Retina (tissue), 1 donor: ENCODE measurements around the gene C1QTNF2.
A peak's percentile ranks its signal among the peaks of the same experiment; 100 is the strongest.

Experiments
- DNase-seq: peaks from one replicate; pipeline ENCODE4 v3.0.0-alpha.2; 2016

Gene C1QTNF2

DNA sequence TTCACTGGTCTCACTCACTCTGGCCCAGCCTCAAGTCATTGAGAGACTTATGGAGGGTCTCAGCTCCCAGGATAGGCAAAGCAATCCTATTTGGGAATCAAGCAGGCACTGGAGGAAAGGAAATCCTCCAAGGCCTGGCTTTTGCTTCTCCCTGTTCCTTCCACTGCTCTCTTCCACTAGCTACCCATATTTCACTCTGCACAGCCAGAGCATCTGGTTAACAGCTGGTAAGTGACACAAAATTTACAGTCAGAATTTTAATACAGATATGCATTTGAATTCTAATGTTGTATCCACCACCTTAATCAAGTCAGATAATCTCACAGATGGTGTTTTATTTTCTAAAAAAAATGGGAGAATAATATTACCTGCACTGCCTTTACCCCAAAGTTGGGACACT, 868 bp upstream of the C1QTNF2 start:
- DNase-seq, result no peak

DNA sequence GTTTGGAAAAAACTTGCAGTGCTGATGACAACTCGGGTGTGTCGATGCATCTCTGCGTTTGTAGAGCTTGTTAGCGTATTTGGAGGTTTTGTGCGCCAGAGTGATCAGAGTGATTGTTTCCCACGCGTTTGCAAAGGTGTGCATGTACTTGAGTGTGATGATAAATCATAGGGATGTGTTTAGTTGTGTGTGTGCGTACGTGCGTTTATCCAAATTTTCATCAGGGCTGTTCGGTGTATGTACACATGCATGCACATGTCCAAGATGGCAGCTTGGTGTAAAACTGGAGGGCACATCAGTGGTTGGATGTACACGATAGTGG, 248 bp upstream of the C1QTNF2 start:
- no peak for DNase-seq

DNA sequence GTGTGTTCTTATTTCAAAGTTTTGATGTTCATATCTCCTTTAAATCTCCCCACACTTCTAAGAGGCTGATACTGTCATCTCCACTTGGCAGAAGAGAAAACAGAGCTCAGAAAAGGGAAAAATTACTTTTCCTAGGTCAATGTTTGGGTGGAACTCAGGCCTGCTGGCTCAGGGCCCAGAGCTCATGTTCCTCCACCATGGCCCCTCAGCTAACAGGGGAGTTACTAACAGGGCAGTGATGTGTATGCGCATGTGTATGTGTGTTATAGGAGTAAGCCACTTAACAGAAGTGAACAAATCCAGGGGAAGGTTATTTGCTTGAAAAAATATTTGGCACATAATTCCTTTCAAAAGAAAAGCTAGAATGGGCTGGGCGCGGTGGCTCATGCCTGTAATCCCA, 2.5 kb downstream of the C1QTNF2 start:
- no peak for DNase-seq

DNA sequence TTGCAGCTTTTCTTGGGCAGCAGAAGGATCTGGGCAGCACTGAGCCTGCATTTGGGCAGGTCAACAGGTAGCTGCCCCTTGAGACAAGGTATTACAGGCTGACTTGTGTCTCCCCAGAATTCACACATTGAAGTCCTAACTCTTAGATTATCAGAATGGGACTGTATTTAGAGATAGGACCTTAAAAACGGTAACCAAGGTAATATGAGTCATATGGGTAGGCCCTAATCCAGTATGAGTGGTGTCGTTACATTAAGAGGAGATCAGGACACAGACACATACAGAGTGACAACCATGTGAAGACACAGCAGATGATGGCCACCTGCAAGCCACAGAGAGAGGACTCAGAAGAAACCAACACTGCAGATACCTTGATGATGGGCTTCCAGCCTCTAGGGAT, 3.2 kb downstream of the C1QTNF2 start:
- DNase-seq, result no peak

DNA sequence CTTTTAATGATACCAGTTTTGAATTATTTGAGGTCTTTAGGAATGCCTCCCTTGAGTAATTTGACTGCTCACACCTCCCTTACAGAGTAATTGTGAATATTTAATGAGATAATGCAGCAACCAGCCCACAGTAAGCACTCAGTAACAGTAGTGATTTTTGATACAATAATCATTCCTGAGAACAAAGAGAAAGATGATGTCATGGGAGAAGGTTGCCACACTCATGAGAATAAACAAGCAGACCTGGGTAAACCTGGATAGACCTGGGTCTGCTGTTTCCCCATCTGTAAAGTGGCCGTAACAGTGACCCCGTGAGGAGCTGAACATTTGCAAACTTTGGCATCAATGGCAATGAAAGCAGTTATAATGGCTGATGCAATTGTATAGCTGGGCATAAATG, 4.2 kb downstream of the C1QTNF2 start:
- DNase-seq, result no peak

DNA sequence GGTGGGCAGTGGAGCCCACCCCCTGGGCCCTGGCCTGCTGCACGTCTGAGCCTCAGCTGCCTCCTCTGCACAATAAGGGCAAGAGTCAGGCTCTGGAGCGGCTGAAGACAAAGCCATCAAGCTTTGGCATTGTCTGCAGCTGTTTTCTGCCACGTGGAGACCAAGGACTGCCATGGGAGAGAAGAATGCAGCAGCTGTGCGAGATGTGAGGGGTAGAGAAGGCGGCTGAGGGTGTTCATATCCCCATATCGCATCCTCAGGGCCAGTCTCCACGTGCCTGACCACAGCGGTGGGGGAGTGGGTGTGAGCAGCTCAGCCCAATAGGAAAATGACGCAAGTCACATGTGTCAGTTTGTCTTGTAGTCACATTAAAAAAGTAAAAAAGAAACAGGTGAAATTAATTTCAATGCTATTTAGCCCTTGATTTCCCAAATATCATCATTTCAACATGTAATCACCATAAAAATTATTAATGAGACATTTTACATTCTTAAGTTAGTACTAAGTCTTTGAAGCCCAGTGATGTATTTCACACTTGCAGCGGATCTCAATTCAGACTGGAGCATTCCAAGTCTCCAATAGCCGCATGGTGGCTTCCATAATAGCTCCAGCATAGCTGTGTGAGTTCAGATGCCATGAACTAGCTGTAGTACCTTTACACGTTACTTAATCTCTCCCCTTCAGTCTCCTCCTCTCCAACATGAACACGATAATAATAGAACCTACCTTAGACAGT, 6.6 kb downstream of the C1QTNF2 start:
- DNase-seq, result peak; percentile 73

DNA sequence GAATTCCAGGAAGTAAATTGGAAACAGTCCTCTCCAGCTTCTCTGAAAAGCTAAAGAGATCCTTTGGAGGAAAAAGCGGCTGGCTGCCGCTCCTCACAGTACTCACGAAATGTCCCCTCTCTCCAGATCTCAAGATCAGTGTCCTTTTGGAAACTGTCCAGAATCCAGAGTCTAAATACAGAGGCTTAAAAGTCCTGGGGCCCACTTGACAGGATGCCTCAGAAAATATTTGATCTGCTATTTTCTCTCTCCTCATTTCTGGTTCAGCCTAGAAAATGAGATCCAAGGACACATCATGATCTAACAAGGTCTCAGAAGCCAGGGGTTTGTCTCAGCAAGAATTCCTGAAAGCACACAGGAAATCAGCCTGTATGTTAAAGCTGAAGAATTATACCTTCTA, 7.2 kb downstream of the C1QTNF2 start:
- no peak for DNase-seq

DNA sequence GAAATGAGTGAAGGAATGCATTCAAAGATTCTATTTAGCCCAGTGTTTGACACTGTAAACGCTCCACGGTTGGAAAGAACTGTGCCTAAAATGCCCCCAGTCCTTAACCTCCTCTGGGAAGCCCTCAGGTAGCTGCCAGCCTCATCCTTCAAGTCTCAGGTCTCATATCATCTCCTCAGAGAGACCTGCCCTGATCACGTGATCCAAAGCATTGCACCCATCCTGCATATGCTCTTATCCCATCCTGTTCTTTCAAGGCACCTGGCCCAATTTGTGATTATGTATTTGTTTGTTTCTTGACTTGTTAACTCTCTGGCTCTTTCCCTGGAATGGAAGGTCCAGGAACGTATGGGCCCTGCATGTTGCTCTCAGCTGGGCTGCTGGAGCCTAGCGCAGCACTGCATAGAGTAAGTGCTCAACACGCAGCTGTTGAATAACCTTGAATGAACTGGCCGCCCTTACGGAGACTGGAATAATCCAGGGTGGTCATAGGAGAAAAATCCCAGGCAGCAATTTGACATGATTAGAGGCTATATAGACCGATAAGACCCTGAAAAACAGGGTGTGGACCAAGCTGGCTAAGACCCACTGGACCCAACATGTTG, 8.7 kb downstream of the C1QTNF2 start:
- no peak for DNase-seq

DNA sequence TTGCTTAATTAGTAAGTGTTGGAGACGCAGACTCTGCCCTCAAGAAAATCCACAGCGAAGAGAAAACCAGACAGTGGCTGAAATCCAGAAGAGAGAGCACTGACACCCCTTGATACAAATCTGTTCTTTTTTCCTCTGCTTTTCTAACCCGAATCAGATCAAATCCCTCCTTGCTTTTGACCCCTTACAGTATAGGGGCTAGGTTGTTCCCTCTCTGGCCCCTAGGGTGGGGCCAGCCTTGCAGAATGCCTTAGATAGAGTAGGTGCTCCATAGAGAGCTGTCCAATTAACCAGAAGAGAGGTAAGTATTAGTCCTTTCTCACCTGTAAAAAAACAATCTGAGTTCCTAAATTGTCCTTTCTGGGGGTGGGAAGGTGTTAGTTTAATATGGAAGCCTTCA, 10.1 kb downstream of the C1QTNF2 start:
- no peak for DNase-seq

DNA sequence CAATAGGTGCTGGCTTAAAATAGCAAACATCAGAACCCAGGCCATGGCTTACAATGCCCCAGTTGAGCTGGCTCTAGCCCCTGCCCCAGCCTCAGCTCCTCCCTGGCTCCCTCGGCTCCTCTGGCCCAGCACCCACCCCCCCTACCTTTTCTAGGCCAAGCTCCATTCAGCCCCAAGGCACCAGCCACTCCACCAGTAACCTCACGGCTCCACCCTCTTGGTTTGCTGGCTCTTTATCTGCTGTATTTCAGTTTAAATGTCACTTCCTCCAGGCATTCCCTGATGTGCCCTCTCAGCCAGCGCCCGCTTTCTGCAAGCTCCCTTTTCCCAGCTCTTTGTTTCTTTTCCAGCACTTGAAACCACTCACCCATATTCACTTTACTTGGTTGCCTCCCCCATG, 10.6 kb downstream of the C1QTNF2 start:
- no peak for DNase-seq

DNA sequence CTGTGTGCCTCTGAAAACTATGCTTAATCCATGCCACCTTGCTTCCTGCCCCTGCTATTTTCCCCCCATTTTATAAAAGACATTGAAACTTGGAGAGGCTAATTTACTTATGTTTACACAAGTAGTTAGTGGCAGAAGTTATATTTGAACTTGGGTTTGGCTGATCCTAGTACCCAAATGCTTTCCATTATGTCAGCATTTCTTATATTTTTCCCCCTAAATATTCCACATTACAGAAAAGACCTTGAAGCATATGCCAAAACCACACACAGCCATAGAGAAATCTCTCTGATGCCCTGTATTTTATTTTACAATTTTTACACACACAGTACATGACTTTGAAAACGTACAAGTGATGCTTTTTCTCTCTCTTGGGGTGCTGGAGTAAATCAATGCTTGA, 11.2 kb downstream of the C1QTNF2 start:
- DNase-seq, result no peak

DNA sequence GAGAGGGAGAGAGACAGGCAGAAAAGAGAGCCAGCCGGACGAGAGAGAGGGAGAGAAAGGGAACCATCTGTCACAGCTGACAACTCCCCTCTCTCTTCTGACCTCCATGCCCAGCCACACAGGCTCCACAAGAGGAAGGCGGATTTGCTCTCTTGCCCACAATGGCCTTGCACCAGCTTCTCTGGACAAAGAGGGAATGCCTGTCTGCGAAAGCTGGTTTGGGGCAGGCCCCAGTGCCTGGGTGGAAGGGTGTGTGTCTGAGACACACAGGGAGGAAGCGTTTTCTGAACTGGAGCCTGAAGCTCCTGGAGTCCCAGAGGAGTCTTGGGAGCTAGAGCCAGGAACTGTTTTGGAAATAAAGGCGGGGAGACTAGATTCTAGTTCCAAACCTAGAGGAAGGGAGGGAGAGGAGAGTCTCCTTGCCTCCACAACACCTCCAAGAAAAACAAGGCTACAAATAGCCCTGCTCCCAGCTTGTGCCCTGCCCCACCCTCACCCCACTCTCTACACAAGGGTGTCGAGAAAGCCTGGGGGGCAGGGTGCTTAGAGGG, 12.5 kb downstream of the C1QTNF2 start:
- no peak for DNase-seq

DNA sequence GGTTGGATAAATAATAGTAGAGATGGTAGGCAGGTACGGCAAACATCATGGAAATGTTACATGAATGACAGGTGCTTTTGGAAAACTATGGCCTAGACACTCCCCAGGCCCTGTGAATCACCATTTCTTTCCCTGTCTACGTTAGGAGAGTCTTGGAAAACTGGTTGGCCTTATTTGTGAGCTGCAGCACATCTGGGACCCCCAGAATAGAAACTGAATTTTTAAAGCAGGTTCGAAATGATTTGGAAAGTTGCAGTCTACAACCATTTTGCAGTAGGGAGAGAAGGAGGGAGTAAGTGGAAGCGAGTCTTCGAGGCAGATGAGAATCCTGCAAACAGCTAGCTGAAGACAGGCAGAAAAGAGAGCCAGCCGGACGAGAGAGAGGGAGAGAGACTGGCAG, 13.0 kb downstream of the C1QTNF2 start:
- DNase-seq, result no peak

DNA sequence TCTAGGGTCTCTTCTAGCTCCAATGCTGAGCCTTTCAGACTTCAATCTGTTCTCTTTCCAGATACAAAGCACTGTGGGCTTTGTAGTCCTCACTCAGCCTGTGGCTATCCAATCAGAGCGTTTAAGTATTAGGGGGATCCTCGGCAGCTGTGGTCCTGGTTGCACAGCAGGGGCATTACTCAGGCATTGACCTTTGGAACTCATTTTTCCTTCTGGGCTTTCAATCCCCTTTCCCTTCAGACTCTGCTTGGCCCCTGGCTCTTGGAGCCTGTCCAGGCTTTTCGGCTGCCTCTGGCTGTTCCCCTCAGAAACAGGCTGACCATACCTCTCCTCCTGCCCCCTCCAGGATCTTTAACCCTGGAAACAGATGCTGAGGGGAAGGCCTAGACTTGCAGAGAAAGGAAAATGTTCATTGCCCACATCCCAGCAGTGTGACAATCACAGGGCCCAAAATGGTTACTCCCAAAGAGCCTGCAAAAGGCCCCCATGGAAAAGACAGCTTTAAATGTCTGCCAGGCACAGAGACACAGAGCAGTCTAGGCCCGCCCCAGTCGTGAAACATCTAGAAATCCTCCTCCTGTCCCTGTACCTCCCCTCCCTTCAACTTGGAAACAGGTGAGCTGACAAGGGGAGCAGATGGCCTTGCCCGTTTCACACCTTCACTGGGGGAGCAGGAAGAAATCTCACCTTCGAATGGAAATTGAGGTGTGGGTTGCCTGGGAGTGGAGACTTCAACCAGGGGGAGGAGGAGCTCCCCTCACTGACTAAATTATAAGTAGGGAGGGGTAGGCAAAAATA, 13.7 kb downstream of the C1QTNF2 start:
- no peak for DNase-seq

DNA sequence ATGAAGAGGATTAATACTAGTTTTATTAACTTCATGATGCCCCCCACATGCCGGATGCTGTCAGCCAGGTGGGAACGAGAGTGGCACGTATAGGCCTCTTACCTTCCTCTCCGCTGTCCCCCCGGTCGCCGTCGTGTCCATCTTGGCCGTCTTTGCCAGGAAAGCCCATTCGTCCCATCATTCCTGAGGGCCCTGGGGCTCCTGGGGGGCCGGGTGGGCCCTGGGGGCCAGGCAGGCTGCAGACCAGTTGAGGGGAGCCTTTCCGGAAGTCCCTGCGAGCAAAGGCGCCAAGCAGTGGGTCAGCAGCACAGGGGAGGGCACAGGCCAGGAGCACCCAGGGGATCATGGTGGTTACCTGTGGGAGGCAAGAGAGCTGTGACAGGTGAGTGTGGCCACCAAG, 15.8 kb downstream of the C1QTNF2 start:
- DNase-seq, result no peak

DNA sequence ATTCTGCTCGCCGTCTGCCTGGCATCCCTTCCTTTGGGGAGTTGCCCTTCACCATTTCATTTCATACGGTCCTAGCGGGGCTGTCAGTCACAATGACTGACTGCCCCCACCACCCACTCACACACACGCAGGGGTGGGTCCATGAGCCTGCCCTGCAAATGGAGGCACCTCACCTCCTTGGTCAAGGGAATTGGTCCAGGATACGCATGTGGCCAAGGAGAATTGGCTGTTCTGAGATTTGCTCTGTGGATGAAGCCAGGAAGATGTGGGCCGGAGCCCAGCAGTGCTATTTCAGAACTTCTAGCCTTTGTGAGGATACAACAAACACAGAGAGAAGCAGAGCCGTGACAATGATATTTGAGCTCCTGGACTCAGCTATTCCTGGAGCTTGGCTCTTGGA, 17.0 kb downstream of the C1QTNF2 start:
- no peak for DNase-seq

DNA sequence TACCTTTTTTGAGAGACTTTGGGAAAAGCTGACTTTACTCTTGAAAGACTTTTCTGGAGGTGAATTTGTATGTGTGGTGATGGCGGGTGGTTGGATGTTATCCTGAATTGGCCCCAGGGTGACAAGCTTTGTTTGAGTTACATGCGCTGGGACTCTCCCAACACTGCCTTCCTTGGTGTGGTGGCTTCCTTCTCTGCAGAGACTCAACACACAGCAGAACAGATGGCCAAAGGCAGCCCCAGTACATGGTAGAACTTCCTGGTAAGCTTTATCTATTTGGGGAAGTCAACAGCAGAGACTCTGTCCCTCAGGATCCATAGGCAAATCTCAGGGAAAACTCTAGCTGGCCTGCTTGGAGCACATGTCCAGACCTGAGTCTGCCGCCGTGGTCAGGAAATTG, 18.1 kb downstream of the C1QTNF2 start:
- DNase-seq, result no peak

DNA sequence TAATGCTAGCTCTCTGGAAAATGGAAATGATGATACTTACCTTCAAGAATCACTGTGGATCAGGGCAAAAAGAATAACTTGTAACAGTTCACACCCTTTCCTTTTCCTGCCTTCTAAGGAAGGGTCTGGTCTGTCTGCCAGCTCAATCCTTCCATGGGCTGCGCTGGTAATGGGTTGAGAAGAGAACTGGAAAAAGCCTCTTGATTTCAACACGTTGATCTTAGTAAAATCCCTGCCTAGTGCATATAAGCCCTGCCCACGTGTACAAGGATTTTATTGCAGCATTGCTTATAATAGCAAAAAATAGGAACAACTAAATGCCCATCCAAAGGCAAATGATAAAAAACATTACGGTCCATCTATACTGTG, 20.5 kb downstream of the C1QTNF2 start:
- DNase-seq, result no peak

DNA sequence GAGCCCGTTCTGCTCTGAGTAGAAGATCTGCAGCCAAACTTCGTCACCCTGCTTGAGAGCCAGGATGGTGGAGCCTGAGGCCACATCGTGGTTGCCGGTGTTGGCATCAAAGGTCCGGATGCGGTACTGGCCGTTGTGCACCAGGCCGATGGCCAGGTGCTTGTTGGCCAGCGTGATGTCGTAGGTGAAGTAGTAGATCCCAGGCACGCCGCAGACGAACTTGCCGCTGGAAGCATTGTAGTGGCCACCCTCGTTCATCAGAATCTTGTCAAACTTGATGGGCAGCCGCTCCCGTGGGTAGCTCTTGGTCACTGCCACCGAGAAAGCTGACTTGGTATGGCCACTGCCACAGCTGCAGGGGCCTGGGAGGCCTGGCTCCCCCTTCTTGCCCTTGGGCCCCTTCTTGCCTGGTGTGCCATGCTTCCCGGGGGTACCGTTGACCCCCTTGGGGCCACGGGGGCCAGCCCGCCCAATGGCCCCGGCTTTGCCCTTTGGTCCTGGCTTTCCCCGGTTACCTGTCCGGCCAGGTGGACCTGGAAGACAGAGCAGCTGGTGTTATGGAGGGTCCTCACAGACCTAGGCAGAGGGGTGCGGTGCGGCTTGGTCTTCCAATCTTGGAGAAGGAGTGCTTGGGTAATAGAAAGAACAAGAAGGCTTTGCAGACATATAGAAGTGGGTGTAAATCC, 21.0 kb downstream of the C1QTNF2 start:
- no peak for DNase-seq

DNA sequence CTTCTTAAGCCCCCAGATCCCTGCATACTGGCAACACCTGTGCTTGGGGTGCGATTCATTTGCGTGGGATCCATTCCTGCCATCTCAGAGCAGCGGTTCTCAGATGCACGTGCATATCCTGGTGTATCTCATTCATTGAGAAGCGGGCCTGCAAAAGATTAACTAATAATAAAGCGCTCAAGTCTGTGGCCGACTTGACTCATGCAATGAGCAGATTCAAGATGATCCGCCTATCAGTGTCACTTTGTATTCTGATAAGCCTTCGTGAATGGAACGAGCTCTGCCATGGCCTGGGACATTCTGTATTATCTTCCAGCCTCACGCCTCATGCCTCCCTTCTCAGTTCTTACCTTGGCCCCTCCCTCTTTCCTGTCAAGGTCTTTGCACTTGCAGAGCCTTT, 22.3 kb downstream of the C1QTNF2 start:
- DNase-seq, result no peak

DNA sequence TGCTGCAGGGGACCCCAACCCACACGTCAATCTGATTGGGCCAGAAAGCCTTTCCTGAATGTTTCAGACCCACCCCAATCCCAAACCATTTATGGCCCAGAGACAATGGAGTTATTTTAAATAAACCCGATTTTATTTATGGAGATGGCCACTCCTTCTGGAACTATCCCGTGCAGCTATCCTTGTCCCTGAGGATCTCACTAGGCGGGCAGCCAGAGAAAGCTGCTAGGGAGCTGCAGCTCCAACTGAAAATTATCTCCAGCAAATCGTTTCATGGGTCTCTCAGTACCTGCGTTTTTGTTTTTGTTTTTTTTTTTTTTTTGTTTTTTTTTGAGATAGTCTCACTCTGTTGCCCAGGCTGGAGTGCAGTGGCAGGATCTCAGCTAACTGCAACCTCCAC, 23.0 kb downstream of the C1QTNF2 start:
- DNase-seq, result no peak

DNA sequence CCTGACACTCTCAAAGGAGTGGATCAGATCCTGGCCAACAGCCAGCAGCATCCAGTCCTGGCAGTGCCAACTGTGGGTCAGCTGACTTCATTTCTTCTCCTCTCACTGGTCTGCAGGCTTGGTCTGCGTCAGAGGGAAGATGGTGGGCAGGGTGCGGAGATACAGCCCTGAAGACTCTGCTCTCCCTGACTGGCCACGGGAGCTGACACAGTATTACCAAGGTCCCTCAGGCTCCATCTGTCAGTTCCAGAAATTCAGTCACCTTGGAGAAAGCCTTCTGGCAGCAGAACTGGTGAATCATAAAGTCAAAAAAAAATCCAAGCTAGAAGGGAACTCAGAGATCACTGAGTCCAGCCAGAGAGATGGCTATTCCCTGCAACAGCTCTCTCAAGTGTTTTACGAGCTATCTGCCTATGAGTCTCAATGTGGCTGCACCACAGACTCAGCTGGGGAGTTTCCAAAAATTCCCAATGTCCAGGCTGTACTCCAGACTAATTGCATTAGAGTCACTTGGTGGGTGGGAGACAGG, 27.9 kb downstream of the C1QTNF2 start:
- no peak for DNase-seq

DNA sequence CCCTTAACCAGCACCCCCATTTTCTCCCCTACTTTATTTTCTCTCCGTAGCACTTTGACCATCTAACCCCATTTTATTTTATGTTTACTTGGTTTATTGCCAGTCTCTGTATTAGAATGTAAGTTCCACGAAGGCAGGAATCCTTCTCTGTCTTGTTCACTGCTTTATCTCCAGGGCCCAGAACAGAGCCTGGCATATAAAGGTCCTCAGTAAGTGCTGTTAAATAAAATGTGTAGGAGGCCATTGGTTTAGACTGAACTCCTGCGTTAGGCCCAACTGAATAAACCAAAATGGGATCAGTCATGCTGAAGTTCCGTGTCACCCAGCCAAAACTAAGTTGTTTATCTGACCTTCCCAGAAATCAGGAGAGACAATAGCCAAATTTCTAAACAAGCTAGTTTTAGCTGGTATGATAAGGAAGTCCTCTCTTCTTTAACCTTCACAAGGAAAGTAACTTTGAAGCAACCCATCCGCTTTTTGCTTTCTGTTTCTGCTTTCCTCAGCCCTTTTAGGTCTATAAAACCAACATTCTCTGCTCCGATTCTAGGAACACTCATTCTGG, 29.0 kb downstream of the C1QTNF2 start:
- DNase-seq, result no peak
